ENCODE results near the gene PPA1. TPM values are rescaled to one million over a fixed set of nuclear protein-coding genes. Genes with fewer than 3 reads are reported as not detected.

Gene PPA1
- total RNA-seq, 1 donor: 133 TPM

Other genes with a start within 250 kb of the PPA1 start
- 1.2 TPM for gene MACROH2A2, start 180.6 kb downstream of the PPA1 start, total RNA-seq
- 1.0 TPM for gene AIFM2, start 100.6 kb downstream of the PPA1 start, total RNA-seq
- 6.1 TPM for gene TYSND1, start 86.7 kb downstream of the PPA1 start, total RNA-seq
- gene SAR1A, start 62.9 kb downstream of the PPA1 start, total RNA-seq: 141 TPM
- under 0.01 TPM for gene NPFFR1, start 50.6 kb upstream of the PPA1 start, total RNA-seq
- gene LRRC20, start 149.2 kb upstream of the PPA1 start, total RNA-seq: 0.94 TPM
- gene EIF4EBP2, start 170.7 kb upstream of the PPA1 start, total RNA-seq: 29.8 TPM
- not detected for gene NODAL, start 208.3 kb upstream of the PPA1 start, total RNA-seq
- gene PALD1, start 245.3 kb upstream of the PPA1 start, total RNA-seq: 0.52 TPM